Activated CD4-positive, alpha-beta memory T cell treated with anti-CD3 and anti-CD28 coated beads, Interleukin-2, amount 10 ng/mL, durations not matched to agents 7 days and 5 days (primary cell): Measurements from ENCODE around the gene ITGB2. TPM values are rescaled to one million over a fixed set of nuclear protein-coding genes. Genes with fewer than 3 reads are reported as not detected.
A peak's percentile ranks its signal among the peaks of the same experiment; 100 is the strongest.

Source experiments
- CTCF ChIA-PET: fragments of 350-600 bp; sonication (Branson Sonifier 250); formaldehyde crosslinking; loops from one replicate; lab custom pipeline; 2021; ENCODE audit warnings: antibody characterized with exemption, inconsistent platforms; lab: Charles Lee
- POLR2A ChIA-PET: fragments of 350-600 bp; sonication (Branson Sonifier 250); formaldehyde crosslinking; loops from one replicate; lab custom pipeline; 2021; ENCODE audit warnings: antibody characterized with exemption; lab: Charles Lee
- DNase-seq: peaks from one replicate; pipeline ENCODE4 v3.0.0-alpha.2; 2020
- H3K27ac Mint-ChIP-seq: one replicate; pipeline ENCODE4 v1.8.0; 2021; ENCODE audit warnings: mild to moderate bottlenecking, mixed read lengths
- H3K27me3 Mint-ChIP-seq: one replicate; pipeline ENCODE4 v1.8.0; 2021; ENCODE audit warnings: mixed read lengths
- H3K36me3 Mint-ChIP-seq: one replicate; pipeline ENCODE4 v1.8.0; 2021; ENCODE audit warnings: low read depth, mixed read lengths
- H3K4me1 Mint-ChIP-seq: one replicate; pipeline ENCODE4 v1.8.0; 2021; ENCODE audit warnings: mixed read lengths
- H3K4me3 Mint-ChIP-seq: one replicate; pipeline ENCODE4 v1.8.0; 2021; ENCODE audit warnings: mild to moderate bottlenecking, mixed read lengths
- H3K9me3 Mint-ChIP-seq: one replicate; pipeline ENCODE4 v1.8.0; 2021; ENCODE audit warnings: mixed read lengths
- total RNA-seq, 2 experiments: library from RNA; stranded (reverse); gene quantifications; one replicate each; pipeline ENCODE4 v1.2.3, GENCODE V29; 2021

The ITGB2 gene
- total RNA-seq, 2 experiments from 2014 or later = 631 to 642 TPM

- peaks cover 2% of the 10 kb centered on the region for H3K9me3 Mint-ChIP-seq
- H3K27ac Mint-ChIP-seq = no peak overlapping the region
- no peak for DNase-seq
- ChIA-PET POLR2A (no interaction called here), CTCF (no interaction called here)
- H3K4me3 Mint-ChIP-seq = no peak overlapping the region
- H3K27me3 Mint-ChIP-seq = no peaks in the 10 kb centered on the region
- peaks cover 84% of the 10 kb centered on the region for H3K36me3 Mint-ChIP-seq
- peaks cover 19% of the 10 kb centered on the region for H3K4me1 Mint-ChIP-seq
Observed at GRCh38 chr21:44902268-44903049, 18.2 kb downstream of the ITGB2 start.

- CTCF ChIA-PET = no interaction called here
- Mint-ChIP-seq H3K36me3 (peaks cover 82% of the 10 kb centered on the region), H3K9me3 (peaks cover 2% of the 10 kb centered on the region), H3K27me3 (no peaks in the 10 kb centered on the region), H3K4me1 (peaks cover 17% of the 10 kb centered on the region), H3K27ac (no peak overlapping the region), H3K4me3 (no peak overlapping the region)
- POLR2A ChIA-PET = interaction anchor here (0.7 kb wide), 1 partner anchor 10 kb away, joined by 3 read pairs; no protein-coding TSS in a partner anchor
- DNase-seq = no peak
Observed at GRCh38 chr21:44901391-44902074, 19.2 kb downstream of the ITGB2 start.

- ChIA-PET CTCF (no interaction called here), POLR2A (interaction anchor here (0.7 to 0.9 kb wide), 2 partner anchors 11 to 26 kb away, joined by 3 to 4 read pairs; no protein-coding TSS in a partner anchor)
- H3K27ac Mint-ChIP-seq = no peak overlapping the region
- no peaks in the 10 kb centered on the region for H3K27me3 Mint-ChIP-seq
- H3K4me3 Mint-ChIP-seq = no peak overlapping the region
- H3K36me3 Mint-ChIP-seq = peaks cover 82% of the 10 kb centered on the region
- H3K4me1 Mint-ChIP-seq = peaks cover 15% of the 10 kb centered on the region
- H3K9me3 Mint-ChIP-seq = peaks cover 2% of the 10 kb centered on the region
- no peak for DNase-seq
Observed at GRCh38 chr21:44900559-44901251, 20.0 kb downstream of the ITGB2 start.

DNA sequence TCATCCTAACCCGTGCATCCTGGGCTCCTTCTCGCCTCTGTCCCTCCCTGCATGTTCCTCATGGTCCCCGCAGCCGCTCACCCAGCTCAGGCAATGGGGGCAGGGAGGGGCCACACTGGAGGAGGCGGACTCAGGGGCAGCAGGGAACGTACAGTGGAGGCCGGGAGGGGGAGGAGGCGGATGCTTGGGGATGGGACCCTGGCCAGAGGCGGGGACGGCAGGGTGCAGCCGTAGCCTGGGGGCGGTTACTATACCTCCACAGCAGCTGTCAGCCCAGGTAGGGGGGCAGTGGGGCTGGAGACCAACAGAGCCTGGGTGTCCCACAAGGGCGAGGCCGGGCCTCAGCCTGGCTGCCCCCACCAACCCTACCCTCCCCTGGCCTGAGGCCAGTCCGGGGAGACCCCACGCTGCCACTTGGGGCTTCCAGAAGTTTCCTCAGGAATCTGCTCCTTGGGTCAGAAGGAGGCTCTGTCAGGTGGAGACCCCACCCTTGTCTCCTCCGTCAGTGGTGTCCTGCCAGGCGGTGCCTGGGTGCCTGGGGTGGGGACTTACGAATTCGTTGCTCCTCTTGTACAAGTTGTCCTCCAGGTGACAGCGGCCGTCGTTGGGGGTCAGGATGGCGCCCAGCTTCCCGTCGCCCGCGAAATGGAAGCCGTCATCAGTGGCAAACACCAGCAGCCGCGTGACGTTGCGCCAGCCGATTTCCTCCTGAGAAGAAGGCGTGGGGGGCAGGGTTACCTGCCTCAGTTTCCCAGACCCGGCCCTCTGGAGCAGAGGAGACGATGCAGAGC, 20.7 kb downstream of the ITGB2 start:
- H3K4me1 Mint-ChIP-seq = peaks cover 15% of the 10 kb centered on the region
- peaks cover 79% of the 10 kb centered on the region for H3K36me3 Mint-ChIP-seq
- no peak for DNase-seq
- H3K4me3 Mint-ChIP-seq = no peak overlapping the region
- ChIA-PET POLR2A (interaction anchor here (0.9 kb wide), 1 partner anchor 27 kb away, joined by 4 read pairs; no protein-coding TSS in a partner anchor), CTCF (no interaction called here)
- H3K27ac Mint-ChIP-seq = no peak overlapping the region
- H3K27me3 Mint-ChIP-seq = no peaks in the 10 kb centered on the region
- peaks cover 2% of the 10 kb centered on the region for H3K9me3 Mint-ChIP-seq

- H3K27me3 Mint-ChIP-seq = no peaks in the 10 kb centered on the region
- H3K27ac Mint-ChIP-seq = no peak overlapping the region
- ChIA-PET POLR2A (interaction anchor here (1.3 to 5.3 kb wide), 6 partner anchors 7 to 23 kb away, joined by 4 to 38 read pairs (median 9); partner anchors contain the start of gene ITGB2), CTCF (interaction anchor here (1.3 to 2.1 kb wide), 2 partner anchors 12 to 34 kb away, joined by 6 to 8 read pairs; no protein-coding TSS in a partner anchor)
- peaks cover 75% of the 10 kb centered on the region for H3K36me3 Mint-ChIP-seq
- no peak overlapping the region for H3K4me3 Mint-ChIP-seq
- H3K9me3 Mint-ChIP-seq = no peaks in the 10 kb centered on the region
- H3K4me1 Mint-ChIP-seq = peaks cover 10% of the 10 kb centered on the region
- DNase-seq = no peak
Observed at GRCh38 chr21:44898851-44899767, 21.6 kb downstream of the ITGB2 start.

DNA sequence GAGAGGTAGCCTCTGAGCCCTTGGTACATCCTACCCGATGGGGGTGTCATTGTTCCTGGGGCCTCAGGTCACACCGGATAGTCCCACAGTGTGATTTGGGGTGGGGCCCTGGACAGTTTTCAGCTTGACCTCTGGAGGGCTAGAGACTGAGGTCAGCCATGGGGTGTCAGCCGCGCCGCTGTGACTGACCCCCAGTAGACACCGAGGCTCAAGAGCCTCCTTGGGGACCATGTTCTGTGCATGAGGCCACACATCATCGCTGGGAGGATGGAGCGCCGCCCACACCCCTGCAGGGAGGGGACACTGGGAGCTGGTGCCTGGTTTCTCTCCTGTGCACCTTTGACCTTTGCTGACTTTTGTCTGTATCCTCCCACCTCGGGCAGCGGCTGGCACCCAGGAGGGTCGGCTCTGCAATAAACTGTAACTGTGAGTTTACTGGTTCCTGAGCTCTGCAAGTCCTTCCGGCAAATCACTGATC, 22.6 kb downstream of the ITGB2 start:
- no peaks in the 10 kb centered on the region for H3K27me3 Mint-ChIP-seq
- H3K9me3 Mint-ChIP-seq = no peaks in the 10 kb centered on the region
- H3K4me3 Mint-ChIP-seq = no peak overlapping the region
- H3K27ac Mint-ChIP-seq = no peak overlapping the region
- H3K36me3 Mint-ChIP-seq = peaks cover 75% of the 10 kb centered on the region
- H3K4me1 Mint-ChIP-seq = peaks cover 18% of the 10 kb centered on the region
- ChIA-PET POLR2A (interaction anchor here (0.9 to 5.3 kb wide), 12 partner anchors 8 to 42 kb away, joined by 3 to 38 read pairs (median 8); partner anchors contain the start of genes ITGB2, PTTG1IP and SLX9), CTCF (interaction anchor here (1.3 to 2.1 kb wide), 2 partner anchors 13 to 35 kb away, joined by 6 to 8 read pairs; no protein-coding TSS in a partner anchor)
- DNase-seq = no peak

DNA sequence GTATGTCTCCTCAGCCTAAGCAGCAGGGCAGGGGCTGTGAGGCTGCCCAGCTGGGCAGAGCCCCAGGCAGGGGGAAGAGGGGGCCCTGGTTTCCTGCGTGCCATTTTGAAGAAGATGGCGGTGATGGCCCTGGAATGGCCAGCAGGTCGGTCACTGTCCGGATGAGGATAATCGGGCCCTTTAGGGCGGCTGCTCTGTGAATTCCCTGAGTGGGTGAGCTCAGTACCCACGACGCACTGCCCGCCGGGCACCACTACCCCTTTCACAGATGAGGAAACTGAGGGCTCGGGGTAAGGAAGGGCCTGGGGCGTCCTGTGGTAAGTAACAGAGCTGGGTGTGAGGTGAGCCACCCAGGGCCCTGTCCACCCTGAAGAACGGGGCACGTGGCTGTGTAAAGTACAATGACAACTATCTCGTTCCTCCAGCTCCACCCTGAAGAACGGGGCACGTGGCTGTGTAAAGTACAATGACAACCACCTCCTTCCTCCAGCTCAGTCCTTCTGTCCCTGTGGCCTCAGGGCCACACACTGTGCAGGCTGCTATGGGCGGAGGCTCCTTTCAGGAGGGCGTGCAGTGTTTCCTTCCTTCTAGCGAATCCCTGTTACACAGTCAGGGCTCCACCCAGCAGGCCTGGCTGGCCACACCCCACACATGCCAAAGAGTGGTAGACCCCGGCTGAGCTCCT, 23.2 kb downstream of the ITGB2 start:
- Mint-ChIP-seq H3K9me3 (no peaks in the 10 kb centered on the region), H3K4me3 (no peak overlapping the region), H3K36me3 (peaks cover 75% of the 10 kb centered on the region), H3K27ac (peak overlapping the region; percentile 48), H3K27me3 (no peaks in the 10 kb centered on the region), H3K4me1 (peaks cover 20% of the 10 kb centered on the region)
- DNase-seq = no peak
- POLR2A ChIA-PET = interaction anchor here (0.9 to 5.3 kb wide), 11 partner anchors 9 to 42 kb away, joined by 3 to 38 read pairs (median 8); partner anchors contain the start of genes ITGB2, PTTG1IP and SLX9
- CTCF ChIA-PET = interaction anchor here (1.3 to 2.1 kb wide), 2 partner anchors 13 to 35 kb away, joined by 6 to 8 read pairs; no protein-coding TSS in a partner anchor

DNA sequence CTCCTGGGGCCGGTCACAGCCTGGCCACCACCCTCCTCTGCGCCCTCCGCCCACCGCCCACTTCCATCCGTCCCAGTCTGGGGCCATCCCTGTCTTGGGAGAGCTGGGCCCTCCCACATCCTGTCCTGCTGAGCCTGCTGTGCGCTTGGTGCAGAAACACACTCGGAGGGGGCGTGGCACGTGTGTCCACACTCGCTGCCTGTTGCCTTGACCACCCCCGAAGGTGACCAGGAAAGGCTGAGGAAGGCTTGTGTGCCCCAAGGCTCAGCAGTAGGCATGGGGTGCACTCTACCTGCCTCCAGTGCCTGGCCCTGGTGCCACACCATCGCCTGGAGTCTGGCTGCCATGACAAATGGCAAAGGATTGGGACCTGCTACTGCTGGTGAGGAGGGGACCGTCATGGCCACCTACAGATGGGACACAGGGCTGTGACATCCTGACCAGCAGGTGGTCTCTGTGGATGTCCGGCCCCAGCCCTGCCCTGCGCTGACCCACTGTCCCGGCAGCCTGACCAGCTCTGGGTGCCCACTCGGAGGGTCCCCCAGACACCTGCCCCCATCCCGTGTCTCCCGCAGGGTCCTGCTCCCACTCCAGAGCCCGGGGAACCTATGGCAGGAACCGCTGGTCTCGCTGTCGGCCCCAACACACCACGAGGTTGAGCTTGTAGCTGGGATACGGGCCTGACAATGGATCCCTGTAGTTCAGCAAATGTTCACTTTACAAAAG, 24.0 kb downstream of the ITGB2 start:
- ChIA-PET POLR2A (interaction anchor here (1.0 to 5.3 kb wide), 9 partner anchors 10 to 31 kb away, joined by 3 to 38 read pairs (median 8); partner anchors contain the start of gene PTTG1IP), CTCF (interaction anchor here (0.9 to 2.1 kb wide), 3 partner anchors 14 to 35 kb away, joined by 3 to 8 read pairs (median 3); no protein-coding TSS in a partner anchor)
- Mint-ChIP-seq H3K4me3 (no peak overlapping the region), H3K4me1 (peaks cover 20% of the 10 kb centered on the region), H3K36me3 (peaks cover 68% of the 10 kb centered on the region), H3K9me3 (no peaks in the 10 kb centered on the region), H3K27me3 (no peaks in the 10 kb centered on the region), H3K27ac (no peak overlapping the region)
- DNase-seq = no peak

DNA sequence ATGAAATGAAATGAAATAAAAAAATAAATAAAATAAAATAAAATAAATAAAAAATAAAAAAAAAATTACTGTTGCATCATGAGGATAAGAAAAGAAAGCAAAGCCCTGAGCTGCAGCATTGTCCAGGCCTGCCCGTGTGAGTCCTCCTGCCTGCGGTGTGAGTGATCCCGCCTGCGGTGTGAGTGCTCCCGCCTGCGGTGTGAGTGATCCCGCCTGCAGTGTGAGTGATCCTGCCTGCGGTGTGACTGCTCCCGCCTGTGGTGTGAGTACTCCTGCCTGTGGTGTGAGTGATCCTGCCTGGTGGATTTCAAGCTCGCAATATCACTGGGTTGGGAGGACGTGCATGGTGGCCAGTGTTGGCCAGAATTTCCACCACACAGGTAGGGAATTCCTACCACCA, 24.8 kb downstream of the ITGB2 start:
- no peak overlapping the region for H3K27ac Mint-ChIP-seq
- H3K27me3 Mint-ChIP-seq = no peaks in the 10 kb centered on the region
- DNase-seq = no peak
- no peak overlapping the region for H3K4me3 Mint-ChIP-seq
- ChIA-PET CTCF (interaction anchor here (0.9 to 1.4 kb wide), 2 partner anchors 31 to 36 kb away, joined by 3 read pairs; no protein-coding TSS in a partner anchor), POLR2A (interaction anchor here (1.0 to 5.3 kb wide), 5 partner anchors 10 to 24 kb away, joined by 4 to 38 read pairs (median 10); no protein-coding TSS in a partner anchor)
- no peaks in the 10 kb centered on the region for H3K9me3 Mint-ChIP-seq
- H3K36me3 Mint-ChIP-seq = peaks cover 63% of the 10 kb centered on the region
- H3K4me1 Mint-ChIP-seq = peaks cover 20% of the 10 kb centered on the region
